Gastroesophageal sphincter (tissue), 3 donors: Measurements from ENCODE around the gene RTN1.
A peak's percentile ranks its signal among the peaks of the same experiment; 100 is the strongest.

Experiments
- POLR2A ChIP-seq, 2 donors: fragments of 450-650 bp; IDR thresholded peaks; one replicate each; pipeline ENCODE4 v1.6.1; 2017; ENCODE audit warnings: antibody characterized with exemption in 2 of 2, mild to moderate bottlenecking in 2 of 2, moderate library complexity in 1 of 2
- TF ChIP-seq, protein P1 (sequence below), 4 experiments: fragments of 200-600 bp in 2 of 4; fragments of 450-650 bp in 2 of 4; sonication (generic) in 1 of 4; IDR thresholded peaks; one replicate each; pipeline ENCODE4 v1.5.1; 2017 to 2019; ENCODE audit warnings: antibody characterized with exemption in 4 of 4, mild to moderate bottlenecking in 2 of 4, moderate library complexity in 2 of 4

DNA sequence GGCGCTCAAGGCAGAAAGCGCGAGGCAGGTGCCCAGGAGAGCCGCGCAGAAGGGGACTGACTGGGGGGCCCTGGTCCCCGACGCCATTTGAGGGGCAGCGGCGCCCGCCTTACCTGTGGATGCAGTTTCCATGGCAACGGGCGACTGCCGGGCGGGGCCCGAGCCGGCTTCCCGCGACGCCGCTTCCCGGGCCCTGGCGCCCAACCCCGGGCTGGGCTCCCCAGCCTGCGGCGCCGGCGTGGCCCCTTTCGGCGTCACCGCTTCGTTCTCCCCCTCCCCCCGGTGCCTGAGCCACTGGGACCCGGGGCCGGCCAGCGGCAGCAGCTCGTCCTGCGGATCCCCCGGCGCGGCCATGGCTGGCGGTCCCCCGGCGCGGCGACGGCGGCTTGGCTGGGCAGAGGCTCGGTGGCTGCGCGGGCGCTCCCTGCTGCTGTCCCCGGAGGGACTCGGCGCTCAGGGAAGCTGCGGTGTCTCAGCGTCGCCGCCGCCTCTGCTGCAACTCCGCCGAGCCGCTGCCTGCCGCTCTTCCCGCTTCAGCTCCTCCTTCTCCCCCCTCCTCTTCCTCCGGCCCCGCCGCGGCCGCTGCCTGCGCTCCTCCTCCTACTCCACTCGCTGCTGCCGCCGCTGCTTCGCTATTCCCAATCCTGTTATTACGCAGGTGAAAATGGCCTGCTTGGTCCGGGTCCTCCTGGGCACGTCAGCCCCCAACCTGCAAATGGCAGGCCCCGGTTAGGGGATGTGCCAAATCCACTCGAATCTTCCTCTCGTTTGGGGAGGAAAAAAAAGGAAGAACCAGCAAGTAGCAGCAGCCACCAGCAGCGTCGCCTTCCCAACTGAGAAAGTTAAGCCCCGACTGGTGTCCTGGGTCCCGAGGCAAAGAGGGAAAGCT, at the start of gene RTN1:
- TF ChIP-seq, protein P1, sequence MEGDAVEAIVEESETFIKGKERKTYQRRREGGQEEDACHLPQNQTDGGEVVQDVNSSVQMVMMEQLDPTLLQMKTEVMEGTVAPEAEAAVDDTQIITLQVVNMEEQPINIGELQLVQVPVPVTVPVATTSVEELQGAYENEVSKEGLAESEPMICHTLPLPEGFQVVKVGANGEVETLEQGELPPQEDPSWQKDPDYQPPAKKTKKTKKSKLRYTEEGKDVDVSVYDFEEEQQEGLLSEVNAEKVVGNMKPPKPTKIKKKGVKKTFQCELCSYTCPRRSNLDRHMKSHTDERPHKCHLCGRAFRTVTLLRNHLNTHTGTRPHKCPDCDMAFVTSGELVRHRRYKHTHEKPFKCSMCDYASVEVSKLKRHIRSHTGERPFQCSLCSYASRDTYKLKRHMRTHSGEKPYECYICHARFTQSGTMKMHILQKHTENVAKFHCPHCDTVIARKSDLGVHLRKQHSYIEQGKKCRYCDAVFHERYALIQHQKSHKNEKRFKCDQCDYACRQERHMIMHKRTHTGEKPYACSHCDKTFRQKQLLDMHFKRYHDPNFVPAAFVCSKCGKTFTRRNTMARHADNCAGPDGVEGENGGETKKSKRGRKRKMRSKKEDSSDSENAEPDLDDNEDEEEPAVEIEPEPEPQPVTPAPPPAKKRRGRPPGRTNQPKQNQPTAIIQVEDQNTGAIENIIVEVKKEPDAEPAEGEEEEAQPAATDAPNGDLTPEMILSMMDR (IDR thresholded peaks at IDR 0.05) = no peak
- TF ChIP-seq POLR2A (IDR thresholded peaks at IDR 0.05) = peak in 1 of 2 donors; percentile 23
